HG02763 (cell line): Measurements from ENCODE around the gene TRIO.
A peak's percentile ranks its signal among the peaks of the same experiment; 100 is the strongest.

Experiments used
- ATAC-seq: cut with Tn5 transposase; IDR thresholded peaks from one replicate; pipeline ENCODE4 v1.9.1; 2021; ENCODE audit warnings: mild to moderate bottlenecking, moderate library complexity; ENCODE audit not compliant: unreplicated experiment

The TRIO gene

GRCh38 chr5:14122089-14122488 lies 21.1 kb upstream of the TRIO start:
- no peak for ATAC-seq

- ATAC-seq: no peak
These were observed 19.6 kb upstream of the TRIO start for GRCh38 chr5:14123551-14123950.

GRCh38 chr5:14123974-14124482 lies 19.1 kb upstream of the TRIO start:
- ATAC-seq: no peak

DNA sequence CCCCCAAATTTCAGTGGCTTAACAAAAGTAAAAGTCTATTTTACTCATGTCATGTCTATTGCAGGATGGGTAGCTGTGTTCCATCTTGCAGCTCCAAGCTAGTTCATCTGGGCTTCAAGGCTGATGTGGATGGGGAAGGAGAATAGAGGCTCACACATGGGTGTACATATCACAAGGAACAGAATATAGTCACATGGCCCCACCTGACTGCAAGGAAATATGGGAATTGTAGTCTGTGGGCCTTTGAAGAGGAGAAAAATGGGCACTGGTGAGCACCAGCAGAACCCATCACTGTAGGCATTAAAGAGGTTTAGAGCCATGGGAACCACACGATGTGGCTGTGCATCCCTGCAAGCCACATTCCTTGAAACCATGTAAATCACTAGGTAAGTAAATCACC lies 17.9 kb upstream of the TRIO start:
- no peak for ATAC-seq

- ATAC-seq: no peak
These were observed 15.6 kb upstream of the TRIO start for GRCh38 chr5:14127587-14127986.

GRCh38 chr5:14128079-14128478 lies 15.1 kb upstream of the TRIO start:
- no peak for ATAC-seq

DNA sequence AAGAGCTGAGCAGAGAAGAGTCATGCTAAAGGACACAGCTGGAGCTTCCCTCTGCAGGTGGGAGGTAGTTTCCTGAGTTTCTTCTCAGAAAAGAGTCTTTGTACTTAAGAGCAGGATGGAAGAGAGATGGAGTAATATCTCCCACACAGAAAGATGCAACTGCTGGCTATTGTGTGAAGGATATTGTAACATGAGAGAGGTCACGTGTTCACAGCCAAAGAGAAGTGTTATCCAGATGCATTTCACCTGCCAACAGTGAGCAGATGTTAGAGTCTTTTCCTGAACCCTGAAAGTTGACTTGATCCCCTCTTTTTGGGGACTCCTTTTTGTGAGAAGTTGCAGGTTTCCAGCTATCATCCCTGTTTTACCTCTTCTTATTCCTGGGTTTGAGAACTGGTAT lies 14.0 kb upstream of the TRIO start:
- ATAC-seq: no peak

DNA sequence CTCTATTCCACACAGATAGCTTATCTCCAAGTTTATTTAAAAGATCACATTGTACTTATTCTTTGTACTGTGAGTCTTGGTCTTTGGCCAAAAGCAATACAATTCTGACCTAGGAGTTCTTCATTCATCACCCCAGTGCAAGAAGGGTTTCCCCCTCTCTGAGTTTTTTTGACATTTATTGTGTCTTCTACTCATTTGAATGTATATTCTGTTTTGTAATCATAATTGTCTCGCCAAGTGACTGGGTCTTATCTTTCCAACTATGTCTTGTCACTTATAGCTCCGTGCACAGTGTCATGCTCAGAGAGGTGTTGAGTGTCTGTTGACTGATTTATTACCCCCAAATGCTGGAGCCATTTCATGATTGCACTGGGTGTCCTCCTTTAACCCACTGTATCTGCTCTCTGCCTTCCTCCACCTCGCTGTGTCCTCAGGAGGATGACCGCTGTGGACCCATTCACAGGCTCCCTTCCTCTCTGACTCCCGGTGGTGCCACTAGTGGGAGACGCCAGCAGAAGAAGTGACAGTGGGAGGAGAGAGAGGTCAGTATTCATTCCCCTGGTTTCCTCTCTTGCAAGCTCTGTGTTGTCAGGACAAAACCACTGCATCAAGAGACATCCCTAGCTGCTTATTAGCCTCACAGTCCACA lies 11.2 kb upstream of the TRIO start:
- no peak for ATAC-seq

DNA sequence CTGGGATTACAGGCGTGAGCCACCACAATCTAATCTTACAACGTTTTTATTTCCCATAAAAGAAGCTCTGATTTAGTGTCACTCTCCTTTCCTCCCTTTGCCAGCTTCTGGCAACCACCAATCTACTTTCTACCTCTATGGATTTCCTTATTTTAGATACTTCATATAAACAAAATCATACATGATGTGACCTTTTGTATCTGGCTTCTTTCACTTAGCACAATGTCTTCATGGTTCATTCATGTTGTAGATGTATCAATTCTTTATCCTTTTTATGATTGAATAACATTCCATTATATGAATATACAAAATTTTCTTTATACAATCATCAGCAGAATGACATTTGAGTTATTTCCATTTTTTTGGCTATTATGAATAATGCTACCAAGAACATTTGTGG lies 9.7 kb upstream of the TRIO start:
- no peak for ATAC-seq

GRCh38 chr5:14134083-14134482 lies 9.1 kb upstream of the TRIO start:
- no peak for ATAC-seq

DNA sequence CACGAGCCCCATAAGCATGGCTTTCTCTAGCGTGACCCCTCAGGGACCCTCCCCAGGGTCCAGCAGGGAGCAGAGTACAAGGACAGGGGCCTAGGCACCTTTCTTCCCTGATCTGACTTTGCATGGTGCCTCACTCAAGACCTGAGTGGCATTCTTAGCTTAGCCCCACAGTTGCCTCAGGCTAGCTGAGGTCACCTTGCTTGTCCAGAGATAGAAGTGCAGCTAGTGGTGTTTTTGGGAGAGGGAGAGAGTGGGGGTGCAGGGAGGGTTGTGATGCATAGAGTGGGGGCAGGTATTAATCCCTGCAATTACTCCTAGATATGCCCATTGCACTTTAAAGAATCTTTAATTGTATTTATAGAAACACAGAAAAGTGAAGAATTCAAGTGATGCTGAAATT lies 8.4 kb upstream of the TRIO start:
- no peak for ATAC-seq

DNA sequence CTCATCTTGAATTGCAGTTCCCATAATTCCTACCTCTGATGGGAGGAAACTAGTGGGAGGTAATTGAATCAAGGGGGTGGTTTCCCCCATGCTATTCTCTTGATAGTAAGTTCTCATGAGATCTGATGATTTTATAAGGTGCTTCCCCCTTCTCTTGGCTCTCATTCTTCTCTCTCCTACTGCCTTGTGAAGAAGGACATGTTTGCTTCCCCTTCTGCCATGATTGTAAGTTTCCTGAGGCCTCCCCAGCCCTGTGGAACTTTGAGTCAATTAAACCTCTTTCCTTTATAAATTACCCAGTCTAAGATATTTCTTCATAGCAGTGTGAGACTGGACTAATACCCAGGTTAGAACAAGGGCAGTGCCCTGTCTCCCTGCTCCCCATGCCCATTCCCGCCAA lies 7.5 kb upstream of the TRIO start:
- ATAC-seq: no peak

DNA sequence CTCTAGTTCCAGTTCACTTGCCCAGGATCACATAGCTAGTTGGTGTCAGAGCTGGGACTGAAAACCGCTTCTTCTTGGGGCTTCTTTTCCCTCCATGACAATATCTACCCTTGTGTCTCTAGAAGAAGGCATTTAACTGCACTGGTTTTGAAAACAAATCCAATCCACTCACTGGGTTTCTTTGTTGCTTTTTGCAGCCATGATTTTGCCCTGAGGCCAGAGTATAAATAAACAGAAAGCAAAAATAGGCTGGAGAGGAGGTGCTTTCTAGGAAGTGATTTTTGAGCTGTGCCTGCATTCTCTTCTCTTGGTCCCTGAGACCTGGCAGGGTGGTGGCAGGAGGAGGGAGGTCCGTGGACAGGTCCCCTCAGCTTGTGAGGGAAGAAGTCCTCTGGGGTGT lies 6.9 kb upstream of the TRIO start:
- ATAC-seq: no peak

DNA sequence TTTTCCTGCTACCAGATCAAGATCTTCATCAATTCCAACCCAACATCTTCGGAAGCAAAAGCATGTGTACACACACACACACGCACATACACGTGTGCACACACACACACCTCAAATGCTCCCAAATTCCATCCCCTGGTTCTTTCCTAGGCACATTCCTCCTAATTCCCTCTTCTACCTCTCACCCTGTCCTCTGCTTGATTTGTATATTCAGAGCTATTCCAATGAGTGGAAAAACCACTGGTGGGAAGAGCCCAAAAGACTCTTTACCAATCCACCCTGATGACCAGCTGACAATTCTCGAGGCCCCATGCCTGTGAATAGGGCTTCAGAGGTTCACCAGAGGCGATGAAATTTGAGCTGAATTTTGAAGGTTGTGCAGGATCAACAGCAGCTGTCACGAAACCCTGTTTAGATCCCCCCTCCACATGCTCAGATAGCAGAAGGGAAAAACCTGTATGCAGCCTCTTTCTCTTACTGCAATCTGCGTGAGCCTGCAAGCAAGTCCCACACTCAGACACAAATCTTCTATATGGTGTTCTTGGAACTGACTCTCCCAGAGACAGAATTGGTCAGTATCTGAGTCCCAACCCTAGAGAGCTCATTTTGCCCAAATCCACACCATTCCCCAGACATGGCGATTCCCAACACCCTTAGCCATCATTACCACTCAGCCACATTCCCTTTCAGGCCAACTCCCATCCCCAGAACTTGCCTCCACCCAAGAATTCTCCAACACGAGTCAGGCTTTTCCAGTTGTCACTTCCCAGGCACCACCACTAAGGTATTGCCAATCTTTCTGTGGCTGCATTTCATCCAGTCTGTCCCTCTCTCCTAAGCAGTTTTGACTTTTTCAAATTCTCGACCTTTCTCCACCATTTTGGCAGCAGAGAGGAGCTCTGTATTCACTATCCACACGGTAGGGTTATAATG lies 4.3 kb upstream of the TRIO start:
- no peak for ATAC-seq

GRCh38 chr5:14141764-14142163 lies 1.4 kb upstream of the TRIO start:
- ATAC-seq: no peak

DNA sequence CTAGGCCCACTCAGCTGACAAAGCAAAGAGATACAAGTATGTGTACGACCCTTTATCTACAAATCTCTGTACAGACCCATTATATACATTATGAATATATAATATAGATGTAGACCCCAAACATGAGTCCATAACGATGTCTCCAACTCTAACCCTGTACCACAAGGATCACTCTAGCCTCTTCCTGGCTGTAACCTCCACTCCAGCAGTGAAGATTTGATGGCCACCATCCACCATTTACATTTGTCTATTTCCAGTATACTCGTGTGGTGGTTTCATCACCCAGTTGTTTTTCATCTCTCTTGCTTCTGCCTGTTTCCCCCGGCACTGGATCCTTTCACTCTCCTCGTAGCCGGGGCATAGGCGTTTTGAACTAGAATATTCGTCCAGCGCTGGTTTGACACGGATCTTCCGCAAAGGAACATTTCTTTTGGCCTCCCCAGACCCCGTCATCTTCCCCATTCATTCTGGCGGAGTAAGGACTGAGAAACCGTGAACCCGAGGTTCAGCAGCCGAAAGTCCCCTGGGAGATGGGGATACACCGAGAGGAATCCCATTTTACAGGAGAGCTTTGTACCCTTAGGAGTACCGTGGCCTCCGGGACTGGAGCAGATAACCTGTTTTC lies 828 bp upstream of the TRIO start:
- peak; percentile 2 for ATAC-seq

- peak; percentile 9 for ATAC-seq
These were observed 351 bp downstream of the TRIO start for GRCh38 chr5:14143546-14143840.

DNA sequence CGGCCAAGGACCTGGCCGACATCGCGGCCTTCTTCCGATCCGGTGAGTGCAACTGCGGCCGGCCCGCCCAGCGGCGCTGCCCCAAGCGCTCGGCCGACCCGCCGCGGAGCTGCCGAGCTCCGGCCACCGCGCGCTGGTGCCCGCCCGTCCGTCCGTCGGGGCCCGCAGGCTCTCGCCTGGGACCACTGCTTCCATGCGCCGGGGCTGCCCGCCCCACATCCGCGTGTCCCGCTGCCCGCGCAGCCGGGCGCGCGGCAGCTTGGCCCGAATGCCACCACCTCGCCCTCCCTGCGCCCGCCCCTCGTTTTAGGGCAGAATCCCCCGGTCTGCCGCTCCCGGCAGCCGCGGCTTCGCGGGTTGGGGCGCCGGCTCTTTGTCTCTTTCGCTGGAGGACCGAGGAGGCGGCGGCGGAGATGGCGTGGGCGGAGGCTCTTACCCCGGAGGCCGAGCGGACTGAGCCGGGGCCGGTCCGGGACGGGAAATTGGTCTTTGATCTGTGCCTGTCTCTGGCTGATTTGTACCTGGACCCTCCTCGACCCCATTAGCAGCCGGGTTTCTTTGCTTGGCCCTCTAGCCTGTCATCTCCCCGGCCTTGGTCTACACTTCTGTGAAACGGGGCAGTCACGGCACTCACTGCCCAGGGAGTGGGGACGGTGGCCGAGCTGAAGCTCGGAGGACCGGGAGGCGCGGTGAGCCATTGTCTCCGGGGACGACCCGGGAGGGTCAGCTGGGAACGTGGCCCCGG lies 871 bp downstream of the TRIO start:
- peak; percentile 9 for ATAC-seq

DNA sequence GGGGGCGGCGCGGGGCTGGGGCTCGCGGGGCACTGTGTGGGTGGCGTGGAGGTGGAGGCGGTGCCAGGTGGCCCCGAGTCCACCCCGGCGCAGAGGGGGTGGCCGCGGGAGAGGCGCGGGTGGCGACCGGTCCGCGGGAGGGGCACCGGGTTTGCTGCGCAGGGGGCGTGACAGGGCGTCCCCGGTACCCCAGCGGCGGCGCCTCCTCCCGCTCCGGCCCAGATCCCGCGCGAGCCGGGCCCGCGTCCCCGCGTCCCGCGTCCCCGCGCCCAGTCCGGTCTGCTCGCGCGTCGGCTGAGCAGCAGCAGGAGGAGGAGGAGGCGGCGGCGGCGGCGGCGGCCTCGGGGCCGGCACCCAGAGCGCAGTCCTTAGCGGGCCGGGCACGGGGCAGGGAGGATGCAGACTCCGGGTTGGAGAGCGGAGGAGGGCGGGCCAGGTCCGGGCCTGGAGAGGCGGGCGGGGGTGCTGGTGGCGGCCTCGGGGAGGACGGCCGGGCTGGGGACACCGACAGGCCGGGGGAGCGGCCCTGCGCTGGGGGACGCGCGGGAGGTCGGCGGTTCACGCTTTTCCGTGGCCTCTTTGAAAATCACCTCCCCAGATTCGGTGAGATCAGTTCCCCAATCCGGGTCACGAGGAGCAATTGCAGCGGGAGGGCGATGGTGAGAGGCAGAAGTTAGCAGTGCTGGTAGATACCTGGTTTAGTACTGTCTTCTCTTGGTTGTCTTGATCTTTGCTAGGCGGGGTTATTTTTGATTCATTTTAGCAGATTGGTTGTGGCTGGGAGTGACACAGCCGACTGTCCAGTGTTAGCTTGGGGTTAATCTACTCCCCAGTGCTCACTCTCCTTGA lies 1.7 kb downstream of the TRIO start:
- ATAC-seq: peak; percentile 45
